ENCODE results near the gene KEL.

Gene KEL

DNA sequence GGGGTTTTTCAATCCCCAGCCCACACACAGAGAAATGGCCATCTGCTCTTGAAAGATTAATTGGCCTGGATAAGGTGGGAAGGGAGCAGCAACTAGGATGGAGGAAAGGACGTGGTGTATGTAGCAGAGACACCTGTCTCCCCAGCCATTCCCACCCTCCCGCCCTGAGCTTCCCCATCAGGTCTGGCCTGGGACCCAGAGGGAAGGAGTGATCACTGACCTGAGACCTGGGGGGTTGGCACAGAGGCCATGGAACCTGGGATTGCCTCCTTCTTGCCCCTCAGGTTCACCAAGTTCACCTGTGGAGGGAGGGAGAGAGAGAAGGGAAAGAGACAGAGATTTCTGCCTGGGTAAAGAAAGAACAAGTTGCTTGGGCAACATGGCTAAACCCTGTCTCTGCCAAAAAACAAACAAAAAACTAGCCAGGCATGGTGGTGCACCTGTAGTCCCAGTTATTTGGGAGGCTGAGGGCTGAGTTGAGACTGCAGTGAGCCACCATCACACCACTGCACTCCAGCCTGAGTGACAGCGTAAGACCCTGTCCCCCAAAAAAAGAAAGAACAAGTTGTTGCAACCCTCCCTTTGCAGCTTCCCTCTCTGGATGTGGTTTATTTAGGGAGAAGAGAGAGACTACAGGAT lies 65.3 kb downstream of the KEL start:
- no peak for DNase-seq

DNA sequence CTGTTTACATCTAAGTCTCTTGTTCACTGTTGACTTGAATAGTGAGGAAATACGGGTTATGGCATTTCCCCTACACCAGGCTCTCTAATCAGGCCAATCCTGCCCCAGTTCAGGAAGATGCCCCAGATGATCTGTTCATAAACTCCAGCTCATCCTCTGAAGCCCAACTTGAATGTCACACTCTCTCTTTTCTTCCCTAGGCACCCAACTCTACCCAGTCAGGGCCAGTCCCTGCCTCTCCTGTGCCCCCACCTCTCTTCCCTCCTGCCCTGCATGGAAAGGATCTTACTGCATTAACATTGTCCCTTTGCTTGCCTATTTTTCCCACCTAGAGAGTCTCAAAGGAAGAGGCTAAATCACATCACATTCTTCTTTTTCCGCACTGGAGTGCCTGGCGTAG lies 66.0 kb downstream of the KEL start:
- DNase-seq, result no peak

DNA sequence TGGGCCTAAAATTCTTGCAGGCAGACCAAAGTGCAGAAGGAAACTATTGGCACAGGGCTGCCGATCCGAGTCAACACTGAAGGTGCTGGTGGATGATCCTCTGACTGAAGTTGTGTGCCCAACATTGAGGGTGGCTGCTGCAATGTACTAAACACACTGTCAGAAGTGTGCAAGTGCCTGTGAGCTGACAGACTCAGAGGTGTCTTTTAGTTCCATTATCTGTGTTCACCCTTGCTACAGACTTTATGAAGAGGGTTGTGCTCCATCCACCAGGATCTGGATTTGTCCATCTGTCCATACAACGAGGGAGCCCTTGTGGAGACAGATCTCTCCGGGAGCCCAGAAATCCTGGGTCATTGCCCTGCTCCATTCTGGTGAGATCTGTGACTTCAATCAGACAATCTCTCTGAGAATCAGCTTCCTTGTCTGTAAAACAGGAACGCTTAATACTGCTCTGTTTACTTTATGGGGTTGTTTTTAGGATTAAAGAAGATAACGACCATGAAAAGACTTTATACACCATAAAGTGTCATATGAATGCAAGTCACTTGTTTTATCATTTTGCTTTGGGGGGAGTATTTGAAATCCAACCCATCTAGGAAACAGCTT lies 67.1 kb downstream of the KEL start:
- DNase-seq, result no peak

DNA sequence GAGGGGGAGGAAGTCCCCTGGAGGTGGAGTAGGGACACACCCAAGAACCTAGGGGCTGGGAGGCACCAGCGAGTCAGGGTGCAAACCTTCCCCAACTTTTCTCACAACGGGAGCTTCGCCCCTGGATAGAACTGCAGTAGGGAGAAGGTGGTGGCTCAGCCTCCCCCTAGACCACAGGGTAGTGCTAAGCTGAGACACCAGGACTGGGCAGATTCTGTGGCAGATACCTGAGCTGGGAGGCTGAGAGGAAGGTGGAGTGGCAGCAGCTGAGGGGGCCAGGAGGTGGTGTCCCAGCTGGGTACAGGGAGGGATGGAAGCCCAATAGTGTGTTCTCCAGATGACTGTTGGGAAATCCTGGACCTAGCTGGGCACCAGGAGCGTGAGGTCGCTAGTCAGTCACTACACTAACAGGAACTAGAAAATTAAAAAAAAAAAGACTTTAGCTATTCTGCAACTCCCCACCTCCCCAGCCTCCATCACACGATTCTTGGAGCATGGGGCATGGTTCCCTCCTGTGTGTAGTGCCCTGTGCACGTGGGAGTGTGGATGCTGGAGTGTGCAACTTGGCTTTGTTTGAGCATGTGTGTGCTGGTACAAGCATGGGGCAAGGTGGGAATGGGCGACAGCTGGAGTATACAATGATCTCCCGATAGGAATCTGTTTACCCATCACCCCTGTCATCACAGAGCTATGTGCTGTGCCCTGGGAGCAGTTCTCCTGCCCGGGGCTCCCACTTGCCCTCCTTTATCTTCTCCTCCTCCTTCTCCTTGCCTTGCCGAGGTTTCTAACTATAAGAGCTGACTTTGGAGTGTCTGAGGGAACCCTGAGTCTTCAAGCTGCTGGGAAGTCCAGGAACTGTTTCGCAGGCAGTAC lies 67.8 kb downstream of the KEL start:
- no peak for DNase-seq

DNA sequence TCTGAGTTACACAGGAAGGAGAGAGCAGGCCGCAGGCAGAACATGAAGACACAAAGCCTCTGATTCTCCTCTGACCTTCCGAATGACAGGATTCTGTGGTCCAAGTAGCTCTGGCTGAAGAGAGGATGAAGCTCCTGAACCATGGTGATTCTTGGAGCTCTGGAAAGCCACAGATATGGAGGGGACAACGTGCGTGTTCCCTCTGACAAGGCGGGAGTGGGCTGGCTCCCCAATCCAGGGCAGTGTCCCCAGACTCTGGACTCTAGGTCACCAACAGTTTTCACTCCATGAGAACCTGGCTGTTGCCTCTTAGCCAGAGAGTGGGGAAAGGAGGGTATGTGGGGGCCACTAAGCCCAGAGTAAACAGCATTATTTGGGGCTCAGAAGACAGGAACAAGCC lies 69.2 kb downstream of the KEL start:
- DNase-seq, result no peak

DNA sequence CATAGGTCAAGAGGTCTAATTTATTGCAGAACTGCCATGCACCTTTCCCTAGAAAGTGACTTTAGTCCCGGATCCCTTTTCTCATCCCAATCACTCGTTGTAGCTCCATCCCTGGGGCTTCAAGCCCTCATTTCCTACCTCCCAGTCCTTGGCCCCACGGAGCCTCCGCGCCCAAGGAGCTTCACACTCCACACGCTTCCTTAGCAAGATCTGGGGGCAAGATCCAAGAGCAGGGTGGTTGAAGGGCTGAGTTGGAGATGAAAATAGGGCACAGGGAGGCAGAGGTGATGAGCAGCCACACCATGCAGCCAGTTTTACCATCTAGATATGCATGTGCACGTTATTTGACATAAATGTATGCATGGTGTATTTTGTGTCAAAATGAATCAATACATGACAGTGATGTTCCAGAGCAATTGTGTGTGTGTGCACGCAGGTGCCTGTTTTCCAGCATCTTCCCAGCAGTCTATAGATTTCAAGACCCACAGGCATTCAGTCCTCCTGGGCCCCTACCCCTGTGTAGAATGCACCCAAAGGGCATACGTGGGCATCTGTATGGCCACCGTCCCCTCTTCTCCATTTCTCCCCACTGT lies 70.6 kb downstream of the KEL start:
- no peak for DNase-seq

All from stimulated activated CD4-positive, alpha-beta T cell treated with anti-CD3 and anti-CD28 coated beads, Interleukin-4, amount 100 ng/mL, for 24 hours (primary cell).